NCI-H82 treated with DMSO at 0.1 percent for 48 hours (cell line): ENCODE measurements around the gene HS3ST2.
A peak's percentile ranks its signal among the peaks of the same experiment; 100 is the strongest.

ENCODE experiments used
- DNase-seq: peaks from one replicate; lab custom pipeline; 2025; ENCODE audit not compliant: unreplicated experiment; lab: John Stamatoyannopoulos, UW

Gene HS3ST2

DNA sequence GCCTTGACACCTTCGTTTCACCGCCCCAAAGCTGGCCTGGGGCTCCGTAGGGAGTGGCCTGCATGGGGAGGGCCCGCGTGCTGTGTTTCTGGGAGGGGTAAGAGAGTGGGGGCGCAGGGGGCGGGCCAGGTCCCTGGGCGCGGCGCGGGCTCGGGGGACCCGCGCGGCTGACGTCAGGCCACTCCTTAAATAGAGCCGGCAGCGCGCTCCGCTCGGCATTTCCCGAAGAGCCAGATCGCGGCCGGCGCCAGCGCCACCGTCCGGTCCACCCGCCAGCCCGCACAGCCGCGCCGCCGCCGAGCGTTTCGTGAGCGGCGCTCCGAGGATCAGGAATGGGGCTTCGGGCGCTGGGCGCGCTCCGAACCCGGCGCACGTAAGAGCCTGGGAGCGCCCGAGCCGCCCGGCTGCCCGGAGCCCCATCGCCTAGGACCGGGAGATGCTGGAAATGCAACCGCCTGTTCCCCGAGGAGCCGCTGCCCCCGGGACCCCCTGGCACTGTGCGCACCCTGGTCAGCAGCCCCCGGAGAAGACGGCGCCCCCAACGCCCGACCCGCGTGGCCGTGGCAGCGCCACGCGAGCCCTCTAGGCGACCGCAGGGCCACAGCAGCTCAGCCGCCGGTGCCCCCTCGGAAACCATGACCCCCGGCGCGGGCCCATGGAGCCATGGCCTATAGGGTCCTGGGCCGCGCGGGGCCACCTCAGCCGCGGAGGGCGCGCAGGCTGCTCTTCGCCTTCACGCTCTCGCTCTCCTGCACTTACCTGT is at the start of gene HS3ST2:
Gene HS3ST2 (plus strand): TSS at position 215 of the 763 bp plus-strand sequence. CDS start 449 bp downstream, at position 664.
- DNase-seq, result peak; percentile 12

- DNase-seq, result peak; percentile 78
These were observed 49.2 kb upstream of the HS3ST2 start for GRCh38 chr16:22764662-22765327.

- DNase-seq, result no peak
These were observed 48.5 kb upstream of the HS3ST2 start for GRCh38 chr16:22765479-22765878.

GRCh38 chr16:22770866-22771265 is 43.1 kb upstream of the HS3ST2 start:
- DNase-seq, result no peak

DNA sequence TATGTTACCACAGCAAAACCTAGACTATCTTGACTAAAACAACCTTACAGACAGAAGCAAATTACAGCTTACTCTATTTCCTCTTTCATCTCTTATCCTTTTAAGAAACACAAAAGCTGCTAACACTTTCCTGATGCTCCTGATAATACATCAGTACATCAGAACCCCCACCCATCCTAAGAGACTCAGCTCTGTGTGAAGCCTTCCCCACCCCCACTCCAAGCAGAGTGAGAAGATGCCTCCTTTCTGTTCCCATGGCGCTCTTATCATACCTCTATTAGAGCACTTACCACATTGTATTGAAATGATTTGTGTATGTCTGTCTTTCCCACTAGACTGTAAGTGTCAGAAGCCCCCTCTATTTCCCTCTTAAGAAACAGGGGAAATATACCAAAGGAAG is 42.4 kb upstream of the HS3ST2 start:
- no peak for DNase-seq

GRCh38 chr16:22775220-22775922 is 38.6 kb upstream of the HS3ST2 start:
- DNase-seq, result no peak

GRCh38 chr16:22781480-22781879 is 32.5 kb upstream of the HS3ST2 start:
- DNase-seq, result no peak

DNA sequence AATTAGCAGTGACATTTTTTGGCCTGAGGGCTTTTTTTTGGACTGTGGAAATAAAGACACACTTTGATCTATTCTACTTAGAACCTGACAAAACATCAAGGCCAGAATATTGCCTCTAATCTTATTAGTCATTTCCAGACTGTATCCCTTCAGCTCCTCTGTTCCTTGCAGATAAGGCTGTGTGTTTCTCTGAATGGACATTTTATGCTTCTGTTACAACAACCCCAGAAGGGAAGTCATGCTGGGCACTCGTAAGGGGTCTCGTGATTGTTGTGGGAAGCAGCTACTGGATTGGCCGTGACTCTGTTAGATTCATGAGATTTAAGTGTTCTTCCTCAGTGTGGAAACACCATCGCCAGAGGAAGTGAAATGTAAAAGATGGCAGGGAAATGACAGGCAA is 31.6 kb upstream of the HS3ST2 start:
- DNase-seq, result no peak

DNA sequence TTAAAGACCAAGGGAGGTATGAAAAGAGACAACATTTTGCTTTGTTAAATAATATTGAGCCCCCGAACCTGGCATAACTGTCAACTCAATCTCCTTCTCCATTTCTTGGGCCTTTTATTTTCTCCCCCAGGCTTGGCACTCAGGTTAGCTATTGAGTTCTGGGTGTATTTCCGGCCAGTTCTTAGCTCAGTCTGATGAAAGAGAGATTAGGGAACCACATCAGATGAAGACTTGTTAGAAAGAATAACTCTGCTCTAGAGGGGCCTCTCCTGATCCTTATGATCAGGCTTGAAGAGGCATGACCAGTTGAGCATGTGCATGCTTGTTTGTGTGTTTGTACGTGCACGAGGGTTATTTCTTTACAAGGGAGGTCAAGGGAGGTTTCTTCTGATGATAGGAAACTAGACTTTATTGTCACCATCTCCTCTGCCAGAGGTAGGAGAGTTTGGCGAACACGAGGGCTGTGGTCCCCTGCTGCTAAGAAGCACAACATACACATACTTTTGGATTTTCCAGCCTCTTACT is 29.2 kb upstream of the HS3ST2 start:
- DNase-seq, result no peak

DNA sequence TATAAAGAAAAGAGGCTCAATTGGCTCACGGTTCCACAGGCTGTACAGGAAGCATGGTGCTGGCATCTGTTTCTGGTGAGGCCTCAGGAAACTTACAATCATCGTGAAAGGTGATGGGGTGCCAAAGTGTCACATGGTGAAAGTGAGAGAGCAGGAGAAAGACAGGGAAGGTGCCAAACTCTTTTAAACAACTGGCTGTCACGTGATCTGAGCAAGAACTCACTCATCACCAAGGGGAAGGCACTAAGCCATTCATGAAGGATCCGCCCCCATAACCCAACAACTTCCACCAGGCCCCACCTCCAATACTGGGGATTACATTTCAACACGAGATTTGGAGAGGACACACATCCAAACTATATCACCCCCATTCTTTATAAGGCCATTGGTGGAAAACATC is 28.4 kb upstream of the HS3ST2 start:
- no peak for DNase-seq

DNA sequence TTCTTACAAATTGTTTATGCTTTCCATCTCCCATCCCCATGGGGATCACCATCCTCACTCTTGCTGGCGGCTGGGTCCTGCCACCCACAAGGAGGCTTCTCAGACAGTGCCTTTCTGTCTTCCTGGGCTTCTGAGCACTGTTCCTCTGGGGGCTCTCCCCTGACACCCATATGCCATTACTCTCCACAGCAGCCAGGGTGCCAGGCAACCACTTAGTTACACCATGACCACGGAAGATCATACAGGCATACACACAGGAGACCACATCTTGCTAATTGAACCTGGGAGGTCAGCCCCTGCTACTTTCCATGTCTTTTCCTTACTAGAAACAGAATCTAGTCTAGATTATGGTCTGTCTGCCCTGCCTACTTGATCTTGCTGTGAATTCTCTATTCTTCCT is 27.7 kb upstream of the HS3ST2 start:
- DNase-seq, result no peak

- DNase-seq, result no peak
These were observed 27.3 kb upstream of the HS3ST2 start for GRCh38 chr16:22786691-22787090.

GRCh38 chr16:22787466-22788192 is 26.3 kb upstream of the HS3ST2 start:
- DNase-seq, result no peak

- DNase-seq, result no peak
These were observed 25.8 kb upstream of the HS3ST2 start for GRCh38 chr16:22788193-22788530.

DNA sequence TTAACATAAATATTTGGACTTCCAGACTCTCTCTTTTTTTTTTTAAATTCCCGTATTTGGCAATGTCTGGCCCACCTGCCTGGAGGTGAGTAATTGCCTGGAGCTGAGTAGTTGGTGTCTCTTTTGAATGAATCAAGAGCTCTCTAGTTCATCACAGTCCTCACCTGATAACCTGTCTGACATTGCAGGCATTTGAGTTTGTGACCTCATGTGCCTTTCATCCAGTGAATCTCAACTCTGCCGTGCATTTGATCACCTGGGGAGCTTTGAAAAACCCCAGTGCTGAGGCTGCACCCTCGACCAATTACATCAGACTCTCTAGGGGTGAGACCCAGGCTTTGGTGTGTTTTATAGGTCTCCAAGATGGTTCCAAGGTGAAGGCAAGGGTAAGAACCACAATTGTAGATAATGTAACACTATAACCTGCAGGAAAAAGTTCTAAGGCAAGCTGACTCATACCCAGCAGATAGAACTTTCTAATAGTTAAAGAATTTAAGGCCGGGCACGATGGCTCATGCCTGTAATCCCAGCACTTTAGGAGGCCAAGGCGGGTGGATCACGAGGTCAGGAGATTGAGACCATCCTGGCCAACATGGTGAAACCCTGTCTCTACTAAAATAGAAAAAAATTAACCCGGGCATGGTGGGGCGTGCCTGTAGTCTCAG is 24.5 kb upstream of the HS3ST2 start:
- no peak for DNase-seq

DNA sequence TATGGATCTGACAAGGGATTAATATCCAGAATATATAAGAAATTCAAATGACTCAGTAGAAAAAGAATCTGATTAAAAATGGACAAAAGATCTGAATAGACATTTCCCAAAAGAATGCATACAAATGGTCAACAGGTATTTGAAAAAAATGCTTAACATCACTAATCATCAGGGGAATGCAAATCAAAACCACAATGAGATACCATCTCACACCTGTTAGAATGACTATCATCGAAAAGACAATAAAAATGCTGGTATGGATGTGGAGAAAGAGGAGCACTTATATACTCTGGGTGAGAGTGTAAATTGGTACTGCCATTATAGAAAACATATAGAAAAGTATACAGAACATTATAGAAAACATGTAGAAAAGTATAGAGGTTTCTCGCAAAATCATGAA is 16.4 kb upstream of the HS3ST2 start:
- no peak for DNase-seq

DNA sequence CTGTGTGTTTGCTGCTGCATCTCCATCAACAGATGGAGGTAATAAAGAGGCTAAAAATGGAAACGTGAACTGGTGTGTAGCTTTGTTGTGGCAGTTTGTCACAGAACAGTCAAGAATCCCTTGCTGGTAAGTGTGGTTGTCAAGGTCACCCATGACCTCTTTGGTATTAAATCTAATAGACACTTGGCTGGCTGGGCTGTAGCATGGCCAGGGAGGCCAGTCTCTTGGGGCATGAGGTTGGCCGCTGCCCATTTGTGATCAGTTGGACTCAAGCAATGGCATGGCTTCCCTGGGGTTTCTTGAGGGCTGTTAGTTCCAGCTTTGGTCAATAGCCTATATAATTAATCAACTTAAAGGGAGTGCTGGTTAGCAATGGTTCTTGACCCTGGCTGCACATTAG is 14.8 kb upstream of the HS3ST2 start:
- DNase-seq, result no peak

GRCh38 chr16:22804893-22805292 is 9.1 kb upstream of the HS3ST2 start:
- DNase-seq, result no peak

GRCh38 chr16:22805326-22805725 is 8.6 kb upstream of the HS3ST2 start:
- no peak for DNase-seq

DNA sequence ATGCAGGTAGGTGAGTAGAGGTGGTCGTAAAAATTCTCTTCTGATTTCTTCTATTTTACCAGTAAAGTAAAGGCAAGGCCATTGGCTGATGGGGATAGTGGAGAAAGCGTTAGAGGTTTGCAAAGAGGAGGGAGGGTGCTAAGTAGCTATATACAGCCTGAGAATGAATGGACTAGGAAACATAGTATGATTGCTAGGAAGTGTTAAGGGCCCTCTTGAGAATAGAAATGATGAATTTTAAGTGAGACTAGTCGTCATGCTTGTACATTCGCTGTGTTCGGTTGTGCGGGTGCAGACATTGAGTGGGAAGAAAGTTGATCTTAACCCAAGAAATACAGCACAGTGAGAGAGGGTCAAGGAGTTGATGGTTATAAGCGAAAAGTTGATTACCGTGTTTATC is 7.2 kb upstream of the HS3ST2 start:
- DNase-seq, result no peak

- no peak for DNase-seq
These were observed 3.7 kb upstream of the HS3ST2 start for GRCh38 chr16:22810226-22810625.
